Suprapubic skin (tissue), 4 donors: ENCODE results near the gene CD70.
"Not testable (repeated sequence)": the region's sequence is repeated elsewhere in the genome, so short reads cannot be mapped to it uniquely, and the experiment has no call there.

Experiments
- EP300 ChIP-seq: sonication (generic); formaldehyde crosslinking; IDR thresholded peaks from one replicate; pipeline ENCODE4 v1.6.1; 2017; ENCODE audit warnings: antibody characterized with exemption
- POLR2A ChIP-seq, 2 donors: fragments of 450-650 bp; IDR thresholded peaks; one replicate each; pipeline ENCODE4 v1.6.1; 2017; ENCODE audit warnings: antibody characterized with exemption in 2 of 2, mild to moderate bottlenecking in 2 of 2, moderate library complexity in 2 of 2
- POLR2AphosphoS5 ChIP-seq, 3 donors: sonication (generic); formaldehyde crosslinking; IDR thresholded peaks; one replicate each; pipeline ENCODE4 v1.6.1; 2017; ENCODE audit warnings: antibody characterized with exemption in 3 of 3
- TF ChIP-seq, protein P1 (sequence below), 2 donors: fragments of 200-600 bp in 1 of 2; fragments of 450-650 bp in 1 of 2; sonication (generic) in 1 of 2; IDR thresholded peaks; one replicate each; pipeline ENCODE4 v1.5.1; 2016 to 2019; ENCODE audit warnings: antibody characterized with exemption in 2 of 2, mild to moderate bottlenecking in 1 of 2, moderate library complexity in 1 of 2

DNA sequence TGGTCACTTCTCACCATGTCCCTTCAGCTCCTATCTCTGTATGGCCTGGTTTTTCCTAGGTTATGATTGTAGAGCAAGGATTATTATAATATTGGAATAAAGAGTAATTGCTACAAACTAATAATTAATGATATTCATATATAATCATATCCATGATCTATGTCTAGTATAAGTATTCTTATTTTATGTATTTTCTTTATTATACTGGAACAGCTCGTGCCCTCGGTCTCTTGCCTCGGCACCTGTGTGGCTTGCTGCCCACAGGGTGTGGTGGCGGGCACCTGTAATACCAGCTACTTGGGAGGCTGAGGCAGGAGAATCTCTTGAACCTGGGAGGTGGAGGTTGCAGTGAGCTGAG, 42.5 kb upstream of the CD70 start:
- TF ChIP-seq, protein P1, sequence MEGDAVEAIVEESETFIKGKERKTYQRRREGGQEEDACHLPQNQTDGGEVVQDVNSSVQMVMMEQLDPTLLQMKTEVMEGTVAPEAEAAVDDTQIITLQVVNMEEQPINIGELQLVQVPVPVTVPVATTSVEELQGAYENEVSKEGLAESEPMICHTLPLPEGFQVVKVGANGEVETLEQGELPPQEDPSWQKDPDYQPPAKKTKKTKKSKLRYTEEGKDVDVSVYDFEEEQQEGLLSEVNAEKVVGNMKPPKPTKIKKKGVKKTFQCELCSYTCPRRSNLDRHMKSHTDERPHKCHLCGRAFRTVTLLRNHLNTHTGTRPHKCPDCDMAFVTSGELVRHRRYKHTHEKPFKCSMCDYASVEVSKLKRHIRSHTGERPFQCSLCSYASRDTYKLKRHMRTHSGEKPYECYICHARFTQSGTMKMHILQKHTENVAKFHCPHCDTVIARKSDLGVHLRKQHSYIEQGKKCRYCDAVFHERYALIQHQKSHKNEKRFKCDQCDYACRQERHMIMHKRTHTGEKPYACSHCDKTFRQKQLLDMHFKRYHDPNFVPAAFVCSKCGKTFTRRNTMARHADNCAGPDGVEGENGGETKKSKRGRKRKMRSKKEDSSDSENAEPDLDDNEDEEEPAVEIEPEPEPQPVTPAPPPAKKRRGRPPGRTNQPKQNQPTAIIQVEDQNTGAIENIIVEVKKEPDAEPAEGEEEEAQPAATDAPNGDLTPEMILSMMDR (IDR thresholded peaks at IDR 0.05) = not testable (repeated sequence)
- TF ChIP-seq POLR2A (IDR thresholded peaks at IDR 0.05); POLR2AphosphoS5 (IDR thresholded peaks at IDR 0.05); EP300: not testable (repeated sequence)
